GM19438 (cell line): Measurements from ENCODE around the gene UNC93A.
"Not testable (repeated sequence)": the region's sequence is repeated elsewhere in the genome, so short reads cannot be mapped to it uniquely, and the experiment has no call there.

Experiments
- ATAC-seq: cut with Tn5 transposase; IDR thresholded peaks from one replicate; pipeline ENCODE4 v1.9.1; 2021; ENCODE audit warnings: low read depth; ENCODE audit not compliant: unreplicated experiment

UNC93A gene

DNA sequence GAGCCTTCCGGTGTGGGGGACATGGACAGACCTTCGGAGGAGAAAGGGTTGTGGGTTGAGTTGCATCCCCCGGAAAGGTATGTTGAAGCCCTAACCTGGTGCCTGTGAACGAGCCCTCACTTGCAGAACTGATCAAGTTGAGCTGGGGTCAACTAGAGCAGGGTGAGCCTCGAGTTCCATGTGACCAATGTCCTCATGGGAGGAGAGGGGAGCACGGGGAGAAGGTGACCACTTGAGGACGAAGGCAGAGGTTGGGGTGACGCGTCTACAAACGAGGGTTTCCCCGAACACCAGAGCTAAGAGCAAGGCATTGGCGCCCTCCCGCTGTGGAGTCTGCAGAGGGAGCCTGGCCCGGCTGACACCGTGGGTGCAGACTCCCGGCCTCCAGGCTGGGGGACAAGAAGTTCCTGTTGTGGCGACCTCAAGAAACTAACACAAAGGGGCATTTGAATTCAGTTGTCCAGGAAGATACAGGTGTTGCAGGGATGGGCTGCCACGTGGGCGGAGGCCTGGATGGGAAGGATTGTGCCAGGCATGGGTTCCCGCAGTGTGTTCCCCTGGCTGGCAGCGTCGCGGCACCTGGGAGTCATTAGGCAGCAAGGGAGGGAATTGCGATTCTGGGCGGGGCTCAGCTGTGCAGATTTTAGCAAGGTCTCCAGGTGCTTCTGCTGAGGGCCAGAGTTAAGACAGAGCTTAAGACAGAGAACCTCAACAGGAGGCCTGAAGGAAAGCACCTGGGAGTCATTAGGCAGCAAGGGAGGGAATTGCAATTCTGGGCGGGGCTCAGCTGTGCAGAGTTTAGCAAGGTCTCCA is 20.4 kb upstream of the UNC93A start:
- no peak for ATAC-seq

DNA sequence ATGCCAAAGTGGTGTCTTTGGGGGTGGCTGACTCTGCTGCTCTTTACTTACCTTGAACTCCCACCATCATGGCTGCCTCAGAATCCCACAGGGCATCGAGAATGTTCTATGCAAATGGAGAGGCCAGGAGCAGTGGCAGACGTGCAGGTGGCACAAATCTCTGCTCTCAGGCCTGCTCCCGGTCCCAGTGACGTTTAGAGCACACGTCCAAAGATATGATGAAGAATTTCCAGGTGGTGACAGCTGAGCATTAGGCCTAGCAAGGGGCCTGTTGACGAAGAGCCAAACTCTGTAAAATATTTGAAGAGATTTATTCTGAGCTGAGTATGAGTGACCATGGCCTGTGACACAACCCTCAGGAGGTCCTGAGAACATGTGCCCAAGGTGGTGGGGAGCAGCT is 19.0 kb upstream of the UNC93A start:
- ATAC-seq, result no peak

DNA sequence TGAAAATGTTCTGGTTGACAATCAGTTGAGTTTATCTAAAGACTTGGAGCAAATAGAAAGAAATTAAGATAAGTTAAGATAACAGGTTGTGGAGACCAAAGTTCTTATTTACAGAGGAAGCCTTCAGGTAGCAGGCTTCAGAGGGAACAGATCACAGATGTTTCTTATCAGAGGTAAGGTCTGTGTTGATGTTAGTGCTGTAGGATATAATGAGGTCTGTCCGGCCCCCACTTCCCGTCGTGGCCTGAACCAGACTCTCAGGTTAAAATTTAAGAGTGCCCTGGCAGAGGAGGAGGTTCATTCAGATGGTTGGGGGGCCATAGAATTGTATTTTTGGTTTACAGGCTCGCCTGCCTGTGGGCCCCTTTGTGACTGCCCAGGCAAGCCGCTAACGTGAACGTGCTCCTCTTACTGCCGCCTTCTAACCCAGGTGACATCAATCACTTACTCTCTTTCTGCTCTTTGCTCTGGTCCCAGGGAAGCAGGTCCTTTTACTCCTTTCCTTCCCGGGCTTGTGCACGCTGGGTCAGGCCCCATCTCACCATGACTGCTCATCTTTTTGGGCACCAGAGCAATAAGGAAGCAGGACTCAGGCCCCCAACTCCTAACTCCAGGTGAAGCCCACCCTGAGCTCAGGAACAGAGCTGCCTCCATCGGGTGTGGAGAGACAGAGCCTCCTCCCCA is 18.3 kb upstream of the UNC93A start:
- ATAC-seq, result no peak

DNA sequence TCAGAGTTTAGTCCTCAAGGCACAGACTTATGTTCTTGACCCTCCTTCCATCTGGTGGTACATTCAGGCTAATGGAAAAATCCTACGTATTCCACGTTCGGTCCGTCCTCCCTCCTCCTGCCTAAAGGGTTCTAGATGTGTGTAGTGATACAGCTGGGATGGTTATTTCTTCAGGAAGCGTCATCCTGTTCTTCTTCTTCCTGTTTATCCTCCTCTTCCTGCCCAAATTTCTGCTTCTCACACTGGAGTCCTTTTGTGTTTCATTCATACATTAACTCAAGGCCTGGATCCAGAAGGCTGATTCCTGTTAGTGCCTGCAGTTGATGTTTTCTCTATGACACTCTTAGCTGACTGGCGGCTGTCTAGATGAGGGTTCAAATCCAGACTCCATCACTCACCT is 16.8 kb upstream of the UNC93A start:
- ATAC-seq, result no peak

DNA sequence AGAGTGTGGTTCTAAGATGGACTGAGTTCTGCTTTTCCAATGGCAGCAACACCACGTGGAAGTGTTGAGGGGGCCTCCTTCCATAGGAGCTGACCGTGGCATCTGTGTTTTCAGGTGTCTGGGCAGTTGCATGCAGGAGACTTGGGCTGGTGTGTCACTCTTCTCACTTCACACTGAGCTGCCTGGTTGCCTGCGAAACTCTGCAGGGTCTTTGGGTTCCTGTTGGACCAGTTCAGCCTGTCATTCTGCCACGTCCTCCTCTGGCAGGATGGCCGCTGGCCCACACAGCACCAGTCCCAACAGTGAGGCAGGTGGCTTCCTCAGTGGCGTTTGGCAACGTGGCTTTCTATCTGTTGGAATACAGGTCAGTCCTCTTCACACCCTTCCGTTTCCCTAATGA is 16.1 kb upstream of the UNC93A start:
- ATAC-seq, result no peak

DNA sequence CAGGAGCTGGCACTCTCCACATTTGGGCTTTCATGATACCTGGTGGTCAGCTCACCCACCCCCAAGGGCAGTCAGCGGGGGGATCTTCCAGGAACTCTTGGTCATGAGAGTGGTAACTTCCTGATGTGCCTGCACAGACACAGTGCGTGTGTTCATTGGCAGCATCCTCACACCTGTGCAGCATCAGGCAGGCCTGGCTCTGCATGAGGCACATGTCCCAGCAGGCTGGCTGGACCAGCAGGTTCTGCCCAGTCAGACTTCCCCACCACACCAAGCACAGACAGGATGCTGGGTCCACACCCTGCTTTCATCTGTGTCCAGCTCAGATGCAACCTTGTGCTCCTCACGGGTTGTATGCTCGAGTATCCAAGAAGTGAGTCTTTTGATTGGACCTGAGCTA is 15.7 kb upstream of the UNC93A start:
- ATAC-seq, result no peak

DNA sequence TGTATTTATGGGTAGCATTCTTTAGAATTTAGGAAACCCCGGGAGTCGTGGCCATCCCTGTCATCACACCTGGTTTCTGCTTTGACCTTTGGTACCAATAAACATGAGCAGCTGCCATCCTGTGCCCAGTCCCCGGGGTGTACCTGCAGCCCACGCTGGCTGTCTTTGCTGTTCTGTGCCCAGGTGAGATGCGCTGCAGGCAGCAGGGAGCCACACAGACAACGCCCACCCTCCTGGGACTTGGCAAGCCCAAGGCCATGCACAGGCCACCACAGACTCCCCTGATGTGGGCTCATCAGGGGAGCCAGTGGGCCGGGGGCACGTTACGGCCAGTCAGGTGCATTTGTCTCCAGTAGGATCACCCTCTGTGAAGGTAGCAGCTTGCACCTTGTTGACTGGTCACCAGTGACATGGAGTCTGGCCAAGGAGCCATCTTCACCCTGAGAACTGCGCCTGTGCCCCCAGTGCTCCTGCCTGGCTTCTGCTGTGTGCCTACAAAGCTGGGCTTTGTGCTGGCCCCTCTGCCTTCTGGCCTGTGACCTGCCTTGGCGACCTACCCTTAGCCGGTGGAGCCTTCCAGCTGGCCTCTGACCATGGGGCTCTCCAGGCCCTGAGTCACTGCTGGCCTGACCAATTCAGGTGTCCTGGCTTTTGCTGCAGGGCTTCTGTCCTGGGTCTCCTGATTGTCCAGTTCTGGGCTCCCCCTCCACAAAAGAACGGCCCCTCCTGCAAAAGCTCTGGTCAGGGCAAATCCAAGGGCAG is 14.2 kb upstream of the UNC93A start:
- no peak for ATAC-seq

DNA sequence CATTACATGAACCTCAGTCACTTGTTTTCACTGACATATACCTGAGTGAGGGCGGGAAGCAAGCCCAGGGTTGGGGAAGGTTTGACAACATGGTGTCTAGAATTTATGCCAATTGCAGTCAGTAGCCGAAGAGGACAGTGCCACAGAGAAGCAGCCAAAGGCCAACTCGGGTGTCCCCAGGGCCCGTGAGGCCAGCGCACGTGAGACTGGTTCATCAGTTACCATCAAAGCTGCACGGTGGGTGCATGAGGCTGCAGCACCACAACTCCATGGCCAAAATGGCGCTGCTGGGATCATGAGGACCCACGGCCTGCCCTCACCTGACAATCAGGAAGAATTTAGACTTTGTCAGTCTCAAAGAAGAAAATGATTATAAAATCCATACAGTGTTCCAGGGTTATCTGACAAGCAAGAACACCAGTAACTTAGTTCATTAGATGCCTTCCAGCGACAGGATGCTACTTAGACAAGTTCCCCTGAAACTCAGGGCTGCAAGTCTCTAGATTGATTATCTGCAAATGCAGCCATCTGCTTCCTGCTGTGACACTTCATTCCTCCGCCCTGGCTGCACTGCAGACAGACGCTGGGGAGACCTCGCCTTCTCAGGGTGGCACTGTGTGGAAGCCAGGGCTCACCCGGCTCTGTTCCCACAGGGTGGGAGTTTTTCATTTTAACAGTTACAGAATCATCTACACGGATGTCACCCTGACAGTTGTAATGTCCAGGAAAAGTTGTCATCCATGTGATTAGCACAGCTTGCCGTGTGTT is 12.8 kb upstream of the UNC93A start:
- not testable (repeated sequence) for ATAC-seq

DNA sequence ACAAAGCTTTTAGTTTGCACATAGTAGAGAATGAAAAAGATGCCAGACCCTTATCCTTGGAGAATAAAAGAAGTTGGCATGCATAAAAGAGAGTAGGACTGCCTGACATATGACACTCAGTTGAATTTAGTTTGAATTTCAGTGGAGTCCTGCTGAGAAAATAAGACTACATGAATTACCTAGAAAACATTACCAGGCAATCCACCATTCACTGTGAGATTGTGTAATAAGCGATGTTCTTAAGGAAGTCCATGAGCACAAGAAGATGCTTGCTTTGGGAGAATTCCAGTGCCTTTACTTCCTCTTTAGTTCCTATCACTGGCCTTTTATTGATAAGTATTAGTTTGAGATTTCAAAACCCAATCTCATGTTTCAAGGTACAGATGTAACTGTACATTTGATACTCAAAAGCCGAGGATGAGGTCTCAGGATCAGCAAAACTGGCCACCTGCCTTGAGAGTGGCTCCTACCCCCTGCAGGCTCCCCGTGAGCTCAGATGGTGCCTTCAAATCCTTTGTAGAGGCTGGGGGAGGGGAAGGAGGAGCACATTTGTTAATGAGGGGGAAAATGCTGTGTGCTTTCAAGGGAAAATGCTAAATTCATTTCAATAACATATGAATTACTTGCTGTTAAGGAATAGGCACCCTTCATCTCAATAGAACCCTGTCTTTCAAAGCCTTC is 11.2 kb upstream of the UNC93A start:
- ATAC-seq, result no peak

DNA sequence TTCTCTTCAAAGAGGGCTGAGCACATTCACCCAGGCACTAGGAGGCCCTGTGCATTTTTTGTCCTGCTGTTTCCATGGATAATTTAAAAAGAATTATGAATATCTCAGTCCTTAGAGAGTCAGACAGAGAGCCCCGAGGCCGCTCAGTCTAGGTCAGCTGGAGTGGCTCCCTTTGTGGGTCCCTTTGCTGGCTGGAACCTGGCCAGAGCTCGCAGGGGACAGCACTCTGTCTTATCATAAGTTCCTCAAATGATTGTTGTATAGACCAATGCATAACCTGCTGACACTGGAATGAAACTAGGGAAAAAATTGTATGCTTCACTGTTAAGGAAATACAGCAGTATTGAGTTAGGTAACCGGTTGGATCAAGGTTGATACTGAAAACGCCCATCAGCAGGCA is 10.6 kb upstream of the UNC93A start:
- ATAC-seq, result not testable (repeated sequence)

DNA sequence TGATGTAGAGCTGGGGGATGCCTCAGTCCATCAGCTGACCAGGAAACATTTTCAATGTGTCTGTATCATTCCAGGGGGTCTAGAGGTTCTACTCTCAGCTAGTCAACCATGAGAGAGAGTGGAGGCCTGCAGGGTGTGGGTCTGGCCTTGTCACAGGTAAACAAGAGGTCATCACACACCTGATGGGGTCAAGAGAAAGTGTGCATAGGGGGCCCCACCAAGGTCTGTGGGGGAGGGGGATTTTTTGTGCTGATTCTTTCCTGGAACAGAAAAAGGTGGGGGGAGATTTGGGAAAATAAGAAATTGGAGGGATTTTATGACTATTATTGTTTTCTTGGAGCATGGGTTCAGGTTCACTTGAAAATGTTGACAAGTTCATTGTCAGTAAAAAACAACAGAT is 8.9 kb upstream of the UNC93A start:
- no peak for ATAC-seq

DNA sequence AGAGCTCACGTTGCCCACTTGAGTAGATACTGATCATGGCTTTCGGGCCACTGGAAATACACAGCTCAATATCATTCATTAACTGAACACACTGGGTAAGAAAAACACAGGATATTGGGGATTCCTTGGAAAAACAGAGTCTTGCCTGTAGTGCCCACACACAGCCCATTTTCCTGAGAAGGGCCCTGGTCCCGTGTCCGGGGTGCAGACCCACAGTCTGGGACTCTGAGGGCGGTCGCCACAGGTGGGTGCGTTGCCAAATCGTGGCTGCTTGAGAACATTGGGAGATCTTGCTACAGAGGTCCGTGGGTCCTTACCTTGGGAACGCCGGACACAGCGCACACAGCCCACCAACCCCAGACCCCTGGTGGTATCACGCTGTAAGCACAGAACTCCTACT is 6.5 kb upstream of the UNC93A start:
- not testable (repeated sequence) for ATAC-seq

DNA sequence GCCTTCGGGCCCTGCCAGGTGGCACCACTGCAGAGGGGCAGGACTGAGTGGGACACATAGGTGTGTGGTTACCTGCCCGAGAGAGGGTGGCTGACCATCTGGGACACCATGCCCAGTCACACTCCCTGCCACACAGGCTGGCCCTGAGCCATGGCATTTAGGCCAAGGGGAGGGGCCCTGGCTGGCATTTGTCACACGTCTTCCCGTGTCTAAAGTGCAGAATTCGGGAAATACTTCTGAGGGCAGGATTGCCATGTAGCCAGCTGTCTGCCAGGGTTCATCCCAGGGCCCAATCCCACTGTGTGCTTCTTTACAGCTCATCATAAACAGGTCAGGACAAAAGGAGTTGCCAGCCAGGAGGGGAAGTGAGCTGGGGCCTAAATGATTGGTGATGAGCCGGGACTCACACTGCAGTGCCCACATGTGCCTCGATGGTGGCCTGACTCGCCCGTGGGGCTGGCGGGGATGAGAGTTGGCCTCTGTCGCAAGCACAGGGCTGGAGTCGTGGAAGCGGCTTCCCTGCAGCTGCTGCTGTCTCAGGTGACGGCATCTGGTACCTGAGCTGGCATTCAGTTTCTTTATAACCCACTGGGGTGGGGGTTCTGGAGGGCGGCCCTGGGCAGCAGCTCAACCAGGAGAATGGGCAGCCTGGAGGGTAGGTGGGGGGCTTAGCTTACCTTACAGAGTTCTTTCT is 5.9 kb upstream of the UNC93A start:
- ATAC-seq, result no peak

DNA sequence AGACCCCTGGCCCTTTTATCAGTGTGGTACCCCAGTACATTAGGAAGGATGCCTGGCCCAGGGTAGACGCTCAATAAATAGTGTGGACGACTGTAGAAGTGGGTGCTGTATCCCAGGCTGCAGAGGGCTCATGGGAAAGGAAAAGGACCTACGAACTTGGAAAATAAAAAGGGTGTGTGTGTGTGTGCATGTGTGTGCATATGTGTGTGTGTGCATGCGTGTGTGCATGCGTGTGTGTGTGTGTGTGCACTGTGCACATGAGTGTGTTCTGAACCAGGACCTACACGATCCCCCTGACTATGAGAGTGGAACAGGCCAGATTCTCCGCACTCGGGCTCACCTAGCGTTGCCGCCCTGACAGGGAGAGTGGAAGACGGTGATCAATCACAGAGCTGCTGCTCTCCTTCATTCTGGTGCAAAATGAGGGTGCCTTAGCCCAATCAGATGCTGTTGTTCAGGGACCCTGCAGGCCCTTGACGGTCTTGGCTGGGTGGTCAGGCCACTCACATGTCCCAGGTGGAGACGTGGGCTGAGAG is 3.5 kb upstream of the UNC93A start:
- no peak for ATAC-seq

DNA sequence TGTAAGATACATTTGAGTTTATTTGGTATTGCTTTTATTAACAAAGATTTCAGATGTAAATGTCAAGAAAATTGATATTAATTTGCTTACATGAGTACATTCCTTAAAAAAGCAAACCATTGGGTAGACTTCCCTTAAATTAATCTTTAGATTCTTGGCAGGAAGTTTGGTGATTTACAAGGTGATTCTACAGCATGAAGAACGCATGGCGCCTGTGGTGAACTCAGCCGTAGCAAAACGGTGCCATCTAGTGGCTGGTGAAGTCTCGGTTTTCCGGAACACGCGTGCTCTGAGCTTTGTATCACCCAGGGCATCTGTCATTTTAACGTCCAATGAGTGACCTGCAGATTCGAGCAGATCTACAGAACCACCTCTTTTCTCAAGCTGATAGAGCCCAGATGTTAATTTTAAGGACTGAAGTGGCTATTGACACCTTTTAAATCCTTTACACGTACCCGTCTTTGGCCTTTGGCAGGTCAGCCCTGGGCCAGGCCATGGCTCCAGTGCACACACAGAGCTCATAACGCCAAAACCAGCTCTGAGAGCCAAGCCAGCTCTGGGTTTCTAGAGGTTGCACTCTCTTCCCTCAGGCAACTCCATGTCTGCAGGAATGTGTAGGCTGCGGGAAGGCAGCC is 2.4 kb upstream of the UNC93A start:
- ATAC-seq, result peak; percentile 81

DNA sequence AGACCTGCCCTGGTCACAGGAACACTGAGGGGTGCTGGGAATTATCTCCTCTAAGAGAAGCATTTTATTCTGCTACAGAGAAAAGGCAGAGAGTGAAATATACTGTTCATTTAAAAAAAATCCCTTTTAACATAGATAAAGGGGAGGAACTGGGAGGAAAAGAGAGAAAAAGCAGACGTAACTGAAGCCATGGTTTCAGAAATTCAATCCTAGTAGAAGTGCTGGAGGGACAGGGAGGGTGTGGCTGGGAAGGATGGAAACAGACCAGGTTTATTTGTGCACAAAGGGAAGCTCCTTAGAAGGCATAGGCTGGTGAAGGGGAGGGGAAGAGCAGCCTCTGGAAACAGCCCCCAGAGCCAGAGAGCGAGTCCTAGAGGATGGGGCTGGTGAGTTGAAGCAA is 1.8 kb upstream of the UNC93A start:
- not testable (repeated sequence) for ATAC-seq

DNA sequence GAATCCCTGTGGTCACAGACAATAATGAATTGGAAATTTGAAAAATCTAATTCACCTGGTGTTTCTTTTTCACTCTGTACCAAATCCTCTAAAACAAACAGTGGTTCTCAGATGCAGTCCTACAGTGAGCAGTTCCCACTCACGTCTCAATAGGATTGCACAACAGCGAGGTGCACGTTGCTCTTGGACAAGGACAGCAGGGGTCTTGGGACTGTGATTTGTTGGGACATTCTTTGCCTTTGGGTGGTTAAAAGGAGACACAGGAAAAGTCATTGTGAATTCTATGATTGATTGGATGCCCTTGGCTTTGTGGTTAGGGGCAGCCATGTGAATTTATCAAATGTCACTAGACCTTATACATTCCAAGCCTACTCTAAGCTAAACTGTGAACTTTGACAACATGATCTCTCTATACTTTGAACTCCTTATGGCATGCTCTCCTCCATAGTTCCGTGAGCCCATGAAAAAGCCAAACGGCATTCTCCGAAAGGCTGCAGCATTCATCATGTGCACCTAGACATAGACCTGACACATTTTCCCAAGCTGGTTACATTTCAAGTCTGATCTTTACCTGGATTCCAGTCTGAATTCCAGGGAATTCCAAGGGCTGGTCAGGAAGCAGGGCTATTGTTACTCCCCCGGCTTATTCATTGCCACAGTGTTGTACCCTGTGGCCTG is 647 bp downstream of the UNC93A start:
- ATAC-seq, result no peak
